Activated gamma-delta T cell treated with Interleukin-2 at 50 U/mL for 16 hours (primary cell): ENCODE data around the gene ZNF501.

Experiments used
- DNase-seq: peaks from one replicate; pipeline ENCODE4 v3.0.0-alpha.2; 2020

ZNF501 gene

DNA sequence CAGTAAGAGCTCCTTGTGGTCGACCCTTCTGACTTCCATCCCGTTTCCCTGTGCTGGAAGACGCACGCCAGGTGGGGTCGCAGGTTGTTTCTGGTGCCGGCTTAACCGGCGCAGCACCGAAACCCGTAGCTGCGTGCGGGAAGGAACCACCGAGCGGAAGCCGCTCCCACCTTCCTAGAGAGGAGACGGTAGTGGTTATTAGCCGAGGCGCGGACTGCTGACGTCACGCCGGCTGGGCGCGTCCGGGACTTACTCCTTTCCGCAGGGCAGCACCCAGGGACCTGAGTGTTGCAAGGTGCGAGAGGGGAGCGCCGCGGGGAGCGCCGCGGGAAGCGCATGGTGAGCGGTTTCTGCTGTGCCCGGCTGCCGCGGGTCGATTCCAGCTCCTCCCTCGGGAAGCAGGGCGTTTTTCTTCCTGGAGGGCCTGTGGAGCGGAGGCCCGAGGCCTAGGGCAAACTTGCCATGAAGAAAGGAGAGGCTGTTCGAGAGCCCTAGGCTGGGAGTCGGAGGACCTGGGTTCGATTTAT is at the start of gene ZNF501:
Gene ZNF501 (plus strand): TSS at position 252 of the 527 bp plus-strand sequence. CDS start 4,787 bp downstream, outside the sequence.
- peak; percentile 75 for DNase-seq

DNA sequence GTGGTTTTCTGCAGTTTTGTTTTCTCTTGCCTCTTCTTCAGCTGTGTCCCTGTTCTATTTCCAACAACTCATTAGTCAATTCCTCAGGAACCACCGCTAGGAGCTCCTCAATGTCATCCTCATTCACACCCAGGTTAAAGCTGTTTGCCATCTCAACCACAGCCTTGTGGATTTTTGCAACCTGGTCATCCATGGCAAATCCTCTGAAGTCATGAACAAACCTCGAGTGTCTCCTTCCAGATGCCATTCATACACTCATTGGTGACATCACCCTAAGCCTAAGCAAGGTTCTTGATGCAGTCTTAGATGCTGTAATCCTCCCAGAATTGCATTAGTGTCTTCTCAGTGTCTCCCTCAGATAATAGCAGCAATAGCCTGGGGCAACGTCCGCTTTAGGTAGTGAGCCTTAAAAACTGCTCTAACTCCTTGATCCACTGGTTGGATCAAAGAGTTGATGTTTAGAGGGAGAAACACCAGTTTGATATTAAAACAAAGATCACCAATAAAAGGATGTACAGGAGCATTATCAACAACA is 48.4 kb upstream of the ZNF501 start:
- no peak for DNase-seq

DNA sequence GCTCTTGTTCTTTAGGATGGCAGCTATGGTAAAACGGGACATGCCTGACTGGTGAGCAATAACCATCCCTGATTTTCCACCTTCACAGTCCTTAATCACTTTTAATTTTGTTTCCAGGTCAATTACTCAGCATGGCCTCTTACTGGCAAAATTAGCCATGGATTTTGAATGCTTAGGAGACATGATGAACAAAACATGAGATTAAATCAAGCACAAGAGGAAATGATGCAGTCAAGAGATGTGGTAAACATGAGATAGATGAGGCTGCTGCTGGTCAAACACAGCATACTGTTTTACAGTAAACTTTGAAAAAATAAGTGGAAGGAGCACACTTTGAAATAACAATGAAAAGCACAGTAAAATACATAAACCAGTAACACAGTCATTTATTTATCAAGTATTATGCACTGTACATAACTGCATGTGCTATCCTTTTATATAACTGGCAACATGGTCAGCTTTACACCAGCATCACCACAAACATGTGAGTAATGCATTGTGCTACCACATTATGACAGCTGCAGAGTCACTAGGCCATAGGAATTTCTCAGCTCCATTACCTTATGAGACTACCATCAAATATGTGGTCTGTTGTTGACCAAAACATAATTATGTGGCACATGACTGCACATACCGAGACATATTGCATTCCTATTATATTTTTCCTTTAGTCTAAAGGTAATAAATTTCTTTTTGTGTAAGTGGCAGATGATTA is 47.1 kb upstream of the ZNF501 start:
- DNase-seq: no peak

DNA sequence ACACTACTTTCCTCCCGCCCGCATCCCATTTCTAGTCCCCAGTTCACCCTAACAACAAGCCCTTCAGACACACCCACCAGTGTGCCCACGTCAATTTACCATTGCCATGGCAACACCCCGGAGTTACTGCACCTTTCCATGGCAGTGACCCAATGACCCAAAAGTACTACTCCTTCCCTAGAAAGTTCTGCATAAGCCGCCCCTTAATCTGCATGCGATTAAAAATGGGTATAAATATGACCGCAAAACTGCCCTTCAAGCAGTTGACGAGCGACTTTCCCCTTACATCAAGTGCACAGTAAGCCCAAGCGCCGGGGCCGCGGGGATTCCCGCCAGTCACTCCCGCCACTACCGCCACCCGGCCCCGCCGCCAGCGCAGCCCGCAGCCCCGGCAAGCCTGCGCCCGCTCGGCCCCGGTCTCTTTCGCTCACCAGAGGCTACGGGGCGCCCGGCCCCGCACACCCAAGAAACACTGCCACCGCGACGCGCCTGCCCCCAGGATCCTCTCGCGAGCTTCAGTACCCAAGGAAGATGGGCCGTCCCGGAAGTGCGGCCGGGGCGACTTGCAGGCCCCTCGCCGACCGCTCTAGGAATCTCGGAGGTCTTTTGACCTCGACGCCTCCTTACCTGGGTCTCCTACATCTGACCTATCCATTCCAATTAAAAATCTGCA is 44.2 kb upstream of the ZNF501 start:
- DNase-seq: peak; percentile 61

DNA sequence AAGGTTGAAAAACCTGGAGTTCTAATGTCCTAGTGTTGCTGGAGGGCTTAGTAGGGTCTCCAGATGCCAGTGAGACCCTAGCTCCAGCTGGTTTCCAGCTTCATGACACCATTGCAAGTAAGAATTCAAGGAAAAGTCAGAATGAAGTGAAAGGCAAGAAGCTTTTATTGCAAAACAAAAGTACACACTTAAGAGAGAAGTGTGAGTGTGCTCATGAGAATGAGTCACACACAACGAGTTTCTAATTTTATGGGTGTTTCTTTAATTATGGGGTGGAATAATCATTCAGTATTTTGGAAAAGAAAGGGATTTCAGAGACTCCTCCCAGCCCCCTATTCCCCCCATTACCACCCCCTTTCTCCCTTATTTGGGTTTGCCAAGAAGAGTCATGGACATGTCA is 41.5 kb upstream of the ZNF501 start:
- DNase-seq: no peak

DNA sequence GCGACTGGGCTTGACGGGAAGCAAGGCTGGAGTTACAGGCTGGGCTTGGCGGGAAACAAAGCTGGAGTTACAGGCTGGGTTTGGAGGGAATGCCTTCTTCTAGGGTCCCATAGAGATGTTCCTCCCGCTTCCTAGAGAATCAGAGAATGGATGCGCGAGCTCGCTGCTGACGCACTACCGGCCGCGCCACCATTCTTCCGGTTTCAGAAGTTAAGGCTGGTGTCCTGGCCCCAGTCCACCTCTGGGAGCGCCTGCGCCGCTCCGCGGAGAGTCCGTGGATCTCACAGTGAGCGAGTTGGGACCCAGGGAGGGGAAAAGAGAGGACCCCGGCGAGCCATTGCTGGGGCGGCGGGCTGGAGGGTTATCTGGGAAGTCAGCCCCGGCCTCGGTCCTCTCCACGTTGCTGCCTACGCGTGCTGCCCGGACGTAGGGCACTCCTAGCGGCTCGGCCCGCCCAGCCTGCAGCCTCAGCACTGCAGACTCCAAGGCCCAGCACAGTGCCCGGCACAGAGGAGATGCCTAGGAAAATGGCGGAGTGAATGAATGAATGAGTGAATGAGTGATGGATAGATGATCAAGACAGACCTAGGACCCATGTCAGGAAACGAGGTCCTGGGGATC is 16.9 kb upstream of the ZNF501 start, which contains the start of gene ZNF502:
Gene ZNF502 (plus strand): TSS at position 206 of the 621 bp plus-strand sequence. CDS start 7,602 bp downstream, outside the sequence.
- peak; percentile 46 for DNase-seq

DNA sequence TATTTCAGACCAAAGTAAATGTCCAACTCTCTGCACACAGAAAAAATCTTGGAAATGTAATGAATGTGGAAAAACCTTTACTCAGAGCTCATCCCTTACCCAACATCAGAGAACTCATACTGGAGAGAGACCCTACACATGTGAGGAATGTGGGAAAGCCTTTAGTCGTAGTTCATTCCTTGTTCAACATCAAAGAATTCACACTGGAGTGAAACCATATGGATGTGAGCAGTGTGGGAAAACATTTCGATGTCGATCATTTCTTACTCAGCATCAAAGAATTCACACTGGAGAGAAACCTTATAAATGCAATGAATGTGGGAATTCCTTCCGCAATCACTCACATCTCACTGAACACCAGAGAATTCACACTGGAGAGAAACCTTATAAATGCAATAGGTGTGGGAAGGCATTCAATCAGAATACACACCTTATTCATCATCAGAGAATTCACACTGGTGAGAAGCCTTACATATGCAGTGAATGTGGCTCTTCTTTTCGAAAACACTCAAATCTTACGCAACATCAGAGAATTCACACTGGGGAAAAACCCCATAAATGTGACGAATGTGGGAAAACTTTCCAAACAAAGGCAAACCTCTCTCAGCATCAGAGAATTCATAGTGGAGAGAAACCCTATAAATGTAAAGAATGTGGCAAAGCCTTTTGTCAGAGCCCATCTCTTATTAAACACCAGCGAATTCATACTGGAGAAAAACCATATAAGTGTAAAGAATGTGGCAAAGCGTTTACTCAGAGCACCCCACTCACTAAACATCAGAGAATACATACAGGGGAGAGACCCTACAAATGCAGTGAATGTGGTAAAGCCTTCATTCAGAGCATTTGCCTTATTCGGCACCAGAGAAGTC is 8.0 kb upstream of the ZNF501 start:
- DNase-seq: no peak

DNA sequence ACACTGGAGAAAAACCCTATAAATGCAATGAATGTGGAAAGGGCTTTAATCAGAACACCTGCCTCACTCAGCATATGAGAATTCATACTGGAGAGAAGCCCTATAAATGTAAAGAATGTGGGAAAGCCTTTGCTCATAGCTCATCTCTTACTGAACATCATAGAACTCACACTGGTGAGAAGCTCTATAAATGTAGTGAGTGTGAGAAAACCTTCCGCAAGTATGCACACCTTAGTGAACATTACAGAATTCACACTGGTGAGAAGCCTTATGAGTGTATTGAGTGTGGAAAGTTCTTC is 7.4 kb upstream of the ZNF501 start:
- DNase-seq: no peak

DNA sequence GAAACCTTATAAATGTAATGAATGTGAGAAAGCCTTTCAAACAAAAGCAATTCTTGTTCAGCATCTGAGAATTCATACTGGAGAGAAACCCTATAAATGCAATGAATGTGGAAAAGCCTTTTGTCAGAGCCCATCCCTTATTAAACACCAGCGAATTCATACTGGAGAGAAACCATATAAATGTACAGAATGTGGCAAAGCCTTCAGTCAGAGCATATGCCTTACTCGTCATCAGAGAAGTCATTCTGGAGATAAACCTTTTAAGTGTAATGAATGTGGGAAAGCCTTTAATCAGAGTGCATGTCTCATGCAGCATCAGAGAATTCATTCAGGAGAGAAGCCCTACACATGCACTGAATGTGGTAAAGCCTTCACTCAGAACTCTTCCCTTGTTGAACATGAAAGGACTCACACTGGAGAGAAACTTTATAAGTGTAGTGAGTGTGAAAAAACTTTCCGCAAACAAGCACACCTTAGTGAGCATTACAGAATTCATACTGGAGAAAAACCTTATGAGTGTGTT is 5.3 kb downstream of the ZNF501 start:
- DNase-seq: no peak

DNA sequence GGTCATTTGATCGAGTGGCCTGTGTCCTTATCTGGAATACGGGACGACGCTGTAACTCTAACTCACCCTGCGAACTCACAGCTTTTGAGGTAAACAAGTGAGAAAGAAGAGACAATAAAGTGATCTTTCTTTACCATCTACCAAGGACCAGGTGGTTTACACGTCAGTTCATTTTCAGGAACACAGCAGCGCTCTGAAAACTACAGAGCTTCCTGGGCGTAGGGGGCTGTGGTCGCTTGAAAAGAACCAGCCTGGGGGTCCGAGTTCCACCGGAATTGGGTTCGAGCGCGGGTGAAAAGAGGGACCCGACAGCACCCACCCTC is 31.6 kb downstream of the ZNF501 start:
- DNase-seq: no peak

DNA sequence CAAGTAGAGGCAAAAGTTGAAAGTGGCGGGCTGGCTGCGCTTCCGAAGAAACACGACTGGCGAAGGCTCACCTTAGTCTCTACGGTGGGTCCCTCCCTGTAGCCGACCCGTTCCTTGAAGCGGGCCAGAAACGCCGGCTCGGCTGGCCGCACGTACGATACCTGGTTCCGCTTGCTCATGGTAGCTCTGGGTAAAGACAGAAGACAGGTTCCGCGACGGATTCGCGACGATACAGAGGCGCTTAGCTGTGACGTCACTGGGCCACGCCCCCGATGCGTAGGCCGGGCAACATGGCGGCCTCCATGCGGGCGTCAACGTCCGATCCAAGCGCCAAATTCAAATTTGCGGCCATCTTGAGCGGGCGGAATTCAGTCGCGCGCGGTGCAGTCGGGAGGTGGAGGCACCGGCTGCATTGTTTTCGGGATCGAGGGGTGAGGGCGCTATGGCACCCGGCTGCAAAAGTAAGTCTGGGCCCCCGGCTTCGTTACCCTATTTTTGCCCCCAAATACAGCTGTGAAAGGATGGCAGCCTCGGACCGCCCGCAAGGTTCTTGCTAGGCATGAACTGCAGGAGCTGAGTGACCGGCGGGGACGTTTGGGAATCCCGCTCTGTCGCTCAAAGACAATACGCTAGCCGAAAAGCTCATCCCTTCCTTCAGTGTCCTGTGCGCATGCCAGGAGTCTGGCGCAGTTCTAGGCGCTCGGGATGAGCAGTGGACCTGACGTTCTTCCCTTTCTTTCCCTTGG is 32.2 kb downstream of the ZNF501 start, which contains the start of the genes KIAA1143 and KIF15:
Gene KIAA1143 (minus strand): TSS at position 196 of the 746 bp plus-strand sequence. CDS start 17 bp downstream, at position 179.
Gene KIF15 (plus strand): TSS at position 371 of the 746 bp plus-strand sequence. CDS start 72 bp downstream, at position 443.
- peak; percentile 97 for DNase-seq

DNA sequence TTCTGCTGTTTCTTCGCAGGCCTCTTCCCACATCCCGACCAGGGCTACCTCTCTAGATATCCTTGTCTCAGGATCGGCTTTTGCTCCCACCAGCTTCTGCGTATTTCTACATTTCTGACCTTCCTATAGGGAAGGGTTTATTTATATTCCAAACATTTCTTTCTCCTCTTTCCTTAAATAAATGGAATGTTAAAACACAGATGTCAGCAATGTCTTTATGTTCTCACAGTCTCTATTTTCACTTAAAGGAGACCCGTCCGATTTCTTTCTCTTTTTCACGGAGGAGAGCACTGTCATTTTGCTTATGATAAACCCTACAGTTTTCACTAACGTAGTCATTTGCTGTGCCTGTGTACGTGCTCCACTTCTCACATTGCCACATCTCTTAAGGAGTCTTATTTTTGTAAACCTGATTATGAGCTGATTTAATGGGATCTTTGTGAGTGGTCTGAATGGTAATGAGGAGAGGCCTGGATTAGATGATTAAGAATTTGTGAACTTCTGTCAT is 32.8 kb downstream of the ZNF501 start:
- no peak for DNase-seq

DNA sequence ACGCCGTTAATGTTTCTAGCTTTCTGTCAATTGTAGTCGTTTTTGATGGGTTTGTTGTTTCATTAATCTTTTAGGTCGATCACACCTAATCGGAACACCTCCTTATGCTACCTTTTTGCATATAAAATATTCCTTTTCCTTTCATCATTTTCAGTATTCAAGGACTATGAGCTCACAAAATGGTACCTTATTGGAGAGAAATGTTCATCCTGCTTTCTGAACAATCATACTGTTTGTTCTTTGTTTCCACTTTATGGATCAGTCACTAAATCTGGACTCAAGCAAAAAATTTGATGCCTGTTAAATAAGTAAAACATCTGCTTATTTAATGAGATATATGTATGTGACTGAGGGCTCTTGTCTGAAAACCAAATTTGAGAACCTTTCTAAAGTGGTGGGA is 33.3 kb downstream of the ZNF501 start:
- DNase-seq: no peak

DNA sequence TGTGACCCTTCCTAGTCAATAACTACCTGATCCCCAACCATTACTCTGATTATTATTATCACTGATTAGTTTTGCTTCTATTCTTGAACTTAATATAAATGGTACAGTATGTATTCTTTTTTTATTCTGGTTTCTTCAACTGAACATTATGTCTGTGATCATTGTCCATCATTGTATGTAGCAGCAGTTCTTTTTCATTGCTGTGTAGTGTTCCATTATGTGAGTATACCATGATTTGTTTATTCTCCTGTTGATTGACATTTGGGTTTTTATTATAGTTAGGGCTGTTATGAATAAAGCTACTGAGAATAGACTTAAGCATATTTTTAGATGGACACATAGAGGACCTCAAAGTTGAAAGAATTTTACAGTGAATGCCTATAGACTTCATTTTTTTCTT is 34.8 kb downstream of the ZNF501 start:
- no peak for DNase-seq

DNA sequence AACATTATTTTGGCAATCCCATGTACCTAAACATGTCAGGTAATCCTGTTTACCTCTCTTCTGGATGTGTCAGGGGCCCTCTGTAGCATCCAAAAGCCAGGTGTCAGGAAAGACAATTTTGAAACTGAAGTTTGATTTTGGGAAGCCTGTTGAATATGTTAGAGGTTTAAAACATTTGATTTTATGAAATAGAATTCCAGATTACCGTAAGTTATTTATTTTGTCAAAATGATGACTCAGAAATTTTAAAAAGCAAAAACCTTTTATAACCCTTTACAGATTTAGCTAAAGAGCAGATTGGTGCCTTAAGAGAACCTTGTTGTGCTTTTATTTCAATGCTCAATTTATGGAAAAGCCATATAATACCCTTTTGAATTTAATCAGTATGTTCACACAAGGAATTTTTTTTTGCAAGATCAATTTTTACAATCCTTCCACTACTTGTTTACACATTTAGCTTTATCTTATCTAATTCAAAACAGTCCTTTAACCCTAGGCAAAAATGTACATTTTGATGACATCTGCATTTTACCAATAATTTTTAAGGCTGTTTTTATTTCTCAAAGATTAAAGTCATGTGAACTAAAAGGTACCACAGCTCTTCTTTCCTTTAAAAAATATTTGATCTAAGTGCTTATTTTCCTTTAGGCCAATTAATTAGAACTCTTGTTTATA is 42.1 kb downstream of the ZNF501 start:
- no peak for DNase-seq

DNA sequence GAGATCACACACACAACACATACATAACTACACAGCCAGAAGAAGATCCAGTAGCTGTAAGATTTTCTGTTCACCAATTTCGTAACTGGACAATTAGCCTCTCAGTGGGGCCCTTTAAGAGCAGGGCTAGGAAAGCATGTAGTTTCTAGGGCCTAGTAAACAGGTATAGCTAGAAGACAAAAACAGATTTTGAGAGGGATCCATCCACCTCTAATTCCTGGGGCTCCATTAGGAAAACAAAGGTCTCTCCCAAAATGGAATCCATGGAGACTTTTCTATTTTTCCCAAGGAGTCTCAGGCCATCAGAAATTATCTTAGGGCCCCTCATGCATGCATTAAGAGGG is 42.6 kb downstream of the ZNF501 start:
- no peak for DNase-seq

DNA sequence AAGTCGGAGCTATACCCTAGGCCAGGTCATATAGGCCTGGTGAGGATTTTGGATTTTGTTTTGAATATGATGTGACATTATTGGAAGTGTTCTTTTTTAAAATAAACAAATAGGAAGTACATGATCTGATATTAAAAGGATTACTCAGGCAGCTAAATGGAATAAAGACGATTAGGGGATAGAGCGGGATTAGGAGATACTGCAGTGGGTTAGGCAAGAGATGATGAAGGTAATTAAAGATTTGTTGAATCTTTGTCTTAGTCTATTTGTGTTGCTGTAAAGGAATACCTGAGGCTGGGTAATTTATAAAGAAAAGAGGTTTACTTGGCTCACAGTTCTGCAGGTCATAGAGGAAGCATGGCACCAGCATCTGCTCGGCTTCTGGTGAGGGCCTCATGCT is 53.5 kb downstream of the ZNF501 start:
- DNase-seq: no peak
